ENCODE data around the gene DMRTA1. TPM values are rescaled to one million over a fixed set of nuclear protein-coding genes. Genes with fewer than 3 reads are reported as not detected.

DMRTA1 gene
- total and polyA plus RNA-seq, 4 donors = 1.4 to 11.6 (median 4.5) TPM

DNA sequence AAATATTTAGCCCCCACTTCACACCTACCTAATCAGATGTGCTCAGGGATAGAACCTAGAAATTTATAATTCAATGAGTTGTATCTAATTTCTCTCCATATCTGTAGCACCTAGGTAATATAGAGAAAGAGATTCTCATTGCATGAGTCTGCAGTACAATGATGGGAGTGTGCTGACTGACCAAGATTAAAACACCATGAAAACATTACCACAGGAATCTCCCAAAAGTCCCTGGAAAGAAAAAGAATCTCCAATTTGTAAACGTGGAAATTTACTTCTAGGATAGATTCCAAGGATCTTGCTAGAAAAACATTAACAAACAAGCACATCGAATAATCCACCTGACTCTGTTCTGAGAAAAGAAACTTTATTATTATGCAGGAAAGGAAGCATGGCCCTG, 45.0 kb upstream of the DMRTA1 start:
- Histone ChIP-seq H3K36me3 (ENCODE audit: control insufficient read depth in 4 of 4, insufficient read depth in 3 of 4, low read depth in 1 of 4, low read length in 3 of 4) (no peaks in the 10 kb centered on the region), H3K4me1 (ENCODE audit: control insufficient read depth in 4 of 4, insufficient read depth in 4 of 4, low read length in 3 of 4) (peaks cover 0 to 2% (median 0%) of the 10 kb centered on the region in 4 donors), H3K27ac (ENCODE audit: low read depth in 1 of 2, low read length in 2 of 2) (no peak overlapping the region), H3K27me3 (ENCODE audit: control insufficient read depth in 4 of 4, insufficient read depth in 4 of 4, low read length in 3 of 4) (no peaks in the 10 kb centered on the region), H3K4me3 (ENCODE audit: low read depth in 1 of 3, low read length in 3 of 3) (no peak overlapping the region), H3K9ac (ENCODE audit: low read depth in 1 of 2, low read length in 2 of 2) (no peak overlapping the region), H3K9me3 (ENCODE audit: control insufficient read depth in 4 of 4, low read length in 3 of 4) (no peaks in the 10 kb centered on the region)
- TF ChIP-seq, protein P1, sequence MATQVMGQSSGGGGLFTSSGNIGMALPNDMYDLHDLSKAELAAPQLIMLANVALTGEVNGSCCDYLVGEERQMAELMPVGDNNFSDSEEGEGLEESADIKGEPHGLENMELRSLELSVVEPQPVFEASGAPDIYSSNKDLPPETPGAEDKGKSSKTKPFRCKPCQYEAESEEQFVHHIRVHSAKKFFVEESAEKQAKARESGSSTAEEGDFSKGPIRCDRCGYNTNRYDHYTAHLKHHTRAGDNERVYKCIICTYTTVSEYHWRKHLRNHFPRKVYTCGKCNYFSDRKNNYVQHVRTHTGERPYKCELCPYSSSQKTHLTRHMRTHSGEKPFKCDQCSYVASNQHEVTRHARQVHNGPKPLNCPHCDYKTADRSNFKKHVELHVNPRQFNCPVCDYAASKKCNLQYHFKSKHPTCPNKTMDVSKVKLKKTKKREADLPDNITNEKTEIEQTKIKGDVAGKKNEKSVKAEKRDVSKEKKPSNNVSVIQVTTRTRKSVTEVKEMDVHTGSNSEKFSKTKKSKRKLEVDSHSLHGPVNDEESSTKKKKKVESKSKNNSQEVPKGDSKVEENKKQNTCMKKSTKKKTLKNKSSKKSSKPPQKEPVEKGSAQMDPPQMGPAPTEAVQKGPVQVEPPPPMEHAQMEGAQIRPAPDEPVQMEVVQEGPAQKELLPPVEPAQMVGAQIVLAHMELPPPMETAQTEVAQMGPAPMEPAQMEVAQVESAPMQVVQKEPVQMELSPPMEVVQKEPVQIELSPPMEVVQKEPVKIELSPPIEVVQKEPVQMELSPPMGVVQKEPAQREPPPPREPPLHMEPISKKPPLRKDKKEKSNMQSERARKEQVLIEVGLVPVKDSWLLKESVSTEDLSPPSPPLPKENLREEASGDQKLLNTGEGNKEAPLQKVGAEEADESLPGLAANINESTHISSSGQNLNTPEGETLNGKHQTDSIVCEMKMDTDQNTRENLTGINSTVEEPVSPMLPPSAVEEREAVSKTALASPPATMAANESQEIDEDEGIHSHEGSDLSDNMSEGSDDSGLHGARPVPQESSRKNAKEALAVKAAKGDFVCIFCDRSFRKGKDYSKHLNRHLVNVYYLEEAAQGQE (IDR thresholded peaks at IDR 0.05) = no peak
- TF ChIP-seq, protein P2, sequence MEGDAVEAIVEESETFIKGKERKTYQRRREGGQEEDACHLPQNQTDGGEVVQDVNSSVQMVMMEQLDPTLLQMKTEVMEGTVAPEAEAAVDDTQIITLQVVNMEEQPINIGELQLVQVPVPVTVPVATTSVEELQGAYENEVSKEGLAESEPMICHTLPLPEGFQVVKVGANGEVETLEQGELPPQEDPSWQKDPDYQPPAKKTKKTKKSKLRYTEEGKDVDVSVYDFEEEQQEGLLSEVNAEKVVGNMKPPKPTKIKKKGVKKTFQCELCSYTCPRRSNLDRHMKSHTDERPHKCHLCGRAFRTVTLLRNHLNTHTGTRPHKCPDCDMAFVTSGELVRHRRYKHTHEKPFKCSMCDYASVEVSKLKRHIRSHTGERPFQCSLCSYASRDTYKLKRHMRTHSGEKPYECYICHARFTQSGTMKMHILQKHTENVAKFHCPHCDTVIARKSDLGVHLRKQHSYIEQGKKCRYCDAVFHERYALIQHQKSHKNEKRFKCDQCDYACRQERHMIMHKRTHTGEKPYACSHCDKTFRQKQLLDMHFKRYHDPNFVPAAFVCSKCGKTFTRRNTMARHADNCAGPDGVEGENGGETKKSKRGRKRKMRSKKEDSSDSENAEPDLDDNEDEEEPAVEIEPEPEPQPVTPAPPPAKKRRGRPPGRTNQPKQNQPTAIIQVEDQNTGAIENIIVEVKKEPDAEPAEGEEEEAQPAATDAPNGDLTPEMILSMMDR (IDR thresholded peaks at IDR 0.05; ENCODE audit: low read depth, low read length, missing input control) = no peak
- no peak for TF ChIP-seq FOXA1 (IDR thresholded peaks at IDR 0.05)
- TF ChIP-seq SP1 (IDR thresholded peaks at IDR 0.05) = no peak
- TF ChIP-seq JUND (IDR thresholded peaks at IDR 0.05) = no peak
- no peak for TF ChIP-seq RAD21 (IDR thresholded peaks at IDR 0.05)
- TF ChIP-seq, protein P3, sequence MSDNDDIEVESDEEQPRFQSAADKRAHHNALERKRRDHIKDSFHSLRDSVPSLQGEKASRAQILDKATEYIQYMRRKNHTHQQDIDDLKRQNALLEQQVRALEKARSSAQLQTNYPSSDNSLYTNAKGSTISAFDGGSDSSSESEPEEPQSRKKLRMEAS (IDR thresholded peaks at IDR 0.05) = no peak
- no peak for TF ChIP-seq HNF4G (IDR thresholded peaks at IDR 0.05)
- TF ChIP-seq NR2F2 (IDR thresholded peaks at IDR 0.05) = no peak
- TF ChIP-seq RXRA (IDR thresholded peaks at IDR 0.05) = no peak
- TF ChIP-seq HNF4A (conservative IDR thresholded peaks at IDR 0.05) = no peak
- TF ChIP-seq GABPA (IDR thresholded peaks at IDR 0.05 in 1 of 2, conservative IDR thresholded peaks at IDR 0.05 in 1 of 2) = no peak
- WGBS = 32% methylated on average over 2 of the region's 2 CpGs
- DNase-seq (ENCODE audit: low spot score) = no peak

DNA sequence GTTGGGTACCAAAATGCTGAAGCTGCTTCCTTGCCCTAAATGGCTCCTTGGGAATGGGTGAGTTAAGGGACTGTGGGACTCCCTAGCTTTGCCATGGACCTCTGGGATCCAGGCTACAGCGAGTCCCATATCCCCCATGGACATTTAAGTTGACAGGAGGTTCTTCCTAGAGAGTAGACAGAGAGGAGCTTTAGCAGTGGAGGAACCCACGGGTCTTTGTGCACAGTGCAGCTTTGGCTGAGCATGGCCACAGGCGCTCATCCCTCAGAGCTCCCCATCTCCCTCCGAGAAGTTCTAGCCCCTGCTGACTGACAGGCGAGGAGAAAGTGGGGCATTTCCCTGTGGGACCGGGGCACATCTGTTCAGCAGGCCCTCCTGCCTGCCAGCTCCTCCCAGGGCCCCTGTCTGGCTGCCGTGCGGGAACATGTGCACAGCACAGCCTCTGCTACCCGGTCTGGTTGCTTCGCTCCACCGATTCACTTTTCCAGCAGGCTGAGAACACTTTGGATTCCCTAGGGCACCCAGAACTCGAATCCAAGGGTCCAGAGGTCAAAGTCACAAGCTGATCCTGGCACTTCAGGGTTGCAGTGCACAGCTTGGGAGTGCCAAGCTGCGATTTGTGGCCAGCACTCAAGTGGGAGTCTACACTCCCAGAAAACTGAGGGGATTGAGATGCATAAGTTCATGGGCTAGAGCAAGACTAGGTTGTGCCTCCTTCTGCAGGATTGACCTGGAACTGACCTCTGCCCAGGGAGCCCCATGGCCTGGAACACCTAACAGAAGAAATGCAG, 40.6 kb upstream of the DMRTA1 start:
- Histone ChIP-seq H3K27me3 (ENCODE audit: control insufficient read depth in 4 of 4, insufficient read depth in 4 of 4, low read length in 3 of 4) (no peaks in the 10 kb centered on the region), H3K36me3 (ENCODE audit: control insufficient read depth in 4 of 4, insufficient read depth in 3 of 4, low read depth in 1 of 4, low read length in 3 of 4) (no peaks in the 10 kb centered on the region), H3K27ac (ENCODE audit: low read depth in 1 of 2, low read length in 2 of 2) (no peak overlapping the region), H3K9me3 (ENCODE audit: control insufficient read depth in 4 of 4, low read length in 3 of 4) (no peaks in the 10 kb centered on the region), H3K9ac (ENCODE audit: low read depth in 1 of 2, low read length in 2 of 2) (no peak overlapping the region), H3K4me1 (ENCODE audit: control insufficient read depth in 4 of 4, insufficient read depth in 4 of 4, low read length in 3 of 4) (peaks cover 0 to 2% (median 0%) of the 10 kb centered on the region in 4 donors), H3K4me3 (ENCODE audit: low read depth in 1 of 3, low read length in 3 of 3) (no peak overlapping the region)
- no peak for DNase-seq (ENCODE audit: low spot score)
- WGBS = 80% methylated on average over 13 of the region's 13 CpGs
- TF ChIP-seq NR2F2 (IDR thresholded peaks at IDR 0.05) (no peak), HNF4A (conservative IDR thresholded peaks at IDR 0.05) (peak in 1 of 2 donors; percentile 48)
